ENCODE data around the gene LRRC53.

LRRC53 gene

GRCh38 chr1:74455390-74455789 lies 57.0 kb downstream of the LRRC53 start:
- POLR2A ChIA-PET (ENCODE audit: low non-redundant PET): no interaction called here
- no peak overlapping the region for H3K27ac ChIP-seq
- CTCF ChIA-PET: no interaction called here

DNA sequence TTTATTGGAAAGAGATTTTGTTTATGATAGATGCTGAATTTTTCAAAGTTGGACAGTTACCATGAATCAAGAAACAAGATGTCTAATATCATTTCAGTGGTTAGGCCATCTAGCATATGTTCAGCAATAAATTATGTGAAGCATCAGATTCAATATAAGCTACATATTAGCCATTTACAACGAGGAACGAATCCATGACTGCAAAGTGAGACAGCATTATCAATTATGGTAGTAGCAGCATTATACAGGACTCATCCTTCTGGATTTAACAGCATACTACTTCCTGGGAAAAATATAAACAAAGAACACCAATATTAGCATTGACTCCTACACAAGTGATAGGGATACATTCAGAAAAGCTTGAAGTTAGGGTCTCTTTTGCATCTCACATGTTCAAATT lies 59.1 kb downstream of the LRRC53 start:
- H3K27ac ChIP-seq: no peak overlapping the region
- TF ChIP-seq, protein P1, sequence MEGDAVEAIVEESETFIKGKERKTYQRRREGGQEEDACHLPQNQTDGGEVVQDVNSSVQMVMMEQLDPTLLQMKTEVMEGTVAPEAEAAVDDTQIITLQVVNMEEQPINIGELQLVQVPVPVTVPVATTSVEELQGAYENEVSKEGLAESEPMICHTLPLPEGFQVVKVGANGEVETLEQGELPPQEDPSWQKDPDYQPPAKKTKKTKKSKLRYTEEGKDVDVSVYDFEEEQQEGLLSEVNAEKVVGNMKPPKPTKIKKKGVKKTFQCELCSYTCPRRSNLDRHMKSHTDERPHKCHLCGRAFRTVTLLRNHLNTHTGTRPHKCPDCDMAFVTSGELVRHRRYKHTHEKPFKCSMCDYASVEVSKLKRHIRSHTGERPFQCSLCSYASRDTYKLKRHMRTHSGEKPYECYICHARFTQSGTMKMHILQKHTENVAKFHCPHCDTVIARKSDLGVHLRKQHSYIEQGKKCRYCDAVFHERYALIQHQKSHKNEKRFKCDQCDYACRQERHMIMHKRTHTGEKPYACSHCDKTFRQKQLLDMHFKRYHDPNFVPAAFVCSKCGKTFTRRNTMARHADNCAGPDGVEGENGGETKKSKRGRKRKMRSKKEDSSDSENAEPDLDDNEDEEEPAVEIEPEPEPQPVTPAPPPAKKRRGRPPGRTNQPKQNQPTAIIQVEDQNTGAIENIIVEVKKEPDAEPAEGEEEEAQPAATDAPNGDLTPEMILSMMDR (conservative IDR thresholded peaks at IDR 0.05; ENCODE audit: low read depth): no peak
- no peak for DNase-seq (ENCODE audit: low spot score)
- ChIA-PET POLR2A (ENCODE audit: low non-redundant PET) (no interaction called here), CTCF (no interaction called here)

More at GRCh38 chr1:74455390-74455789, 57.0 kb downstream of the LRRC53 start:
- TF ChIP-seq, protein P1 (conservative IDR thresholded peaks at IDR 0.05; ENCODE audit: low read depth): no peak
- no peak for DNase-seq (ENCODE audit: low spot score)

DNA sequence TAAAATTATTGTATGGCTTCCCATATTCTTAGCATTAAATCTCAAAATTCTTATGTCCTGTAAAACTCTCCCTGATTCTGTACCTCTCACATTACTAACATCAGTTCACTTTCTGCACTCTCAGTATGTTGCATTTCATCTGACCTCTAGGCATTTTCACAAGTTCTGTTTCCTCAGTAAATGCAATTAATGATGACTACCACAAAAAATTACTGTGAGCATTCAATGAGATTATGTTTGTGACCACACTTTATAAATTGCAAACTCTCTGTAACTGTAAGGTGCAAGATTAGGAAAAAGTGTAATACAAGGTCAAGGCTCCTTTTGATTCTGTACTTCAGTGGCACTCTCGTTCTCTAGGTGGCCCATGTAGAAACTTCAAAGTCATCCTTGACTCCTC lies 60.4 kb downstream of the LRRC53 start:
- TF ChIP-seq, protein P1 (conservative IDR thresholded peaks at IDR 0.05; ENCODE audit: low read depth): no peak
- H3K27ac ChIP-seq: no peak overlapping the region
- CTCF ChIA-PET: no interaction called here
- POLR2A ChIA-PET (ENCODE audit: low non-redundant PET): no interaction called here
- DNase-seq (ENCODE audit: low spot score): no peak

DNA sequence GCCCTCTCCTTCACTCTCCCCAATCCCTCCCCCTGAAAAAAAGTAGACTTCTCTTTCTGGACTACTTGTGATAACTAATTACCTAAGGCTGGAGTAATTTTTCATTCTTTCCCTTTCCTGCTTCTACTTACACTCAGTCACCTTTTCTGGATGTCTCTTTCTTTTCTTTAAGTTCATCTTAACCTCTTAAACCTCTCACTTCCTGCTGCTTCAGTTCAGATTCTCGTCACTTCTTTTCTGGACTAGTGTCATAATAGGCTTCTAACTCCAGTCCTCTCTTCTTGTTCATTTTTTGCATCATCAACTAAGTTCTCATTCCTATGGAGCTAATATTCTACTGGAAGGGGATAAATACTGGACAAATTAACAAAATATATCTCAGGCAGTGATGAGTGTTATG lies 75.4 kb downstream of the LRRC53 start:
- TF ChIP-seq, protein P1 (conservative IDR thresholded peaks at IDR 0.05; ENCODE audit: low read depth): no peak
- POLR2A ChIA-PET (ENCODE audit: low non-redundant PET): no interaction called here
- CTCF ChIA-PET: no interaction called here
- no peak overlapping the region for H3K27ac ChIP-seq
- DNase-seq (ENCODE audit: low spot score): no peak

- DNase-seq (ENCODE audit: low spot score): no peak
- ChIA-PET CTCF (no interaction called here), POLR2A (ENCODE audit: low non-redundant PET) (no interaction called here)
- H3K27ac ChIP-seq: no peak overlapping the region
- TF ChIP-seq, protein P1 (conservative IDR thresholded peaks at IDR 0.05; ENCODE audit: low read depth): no peak
Measured at GRCh38 chr1:74436078-74436477, 76.3 kb downstream of the LRRC53 start.

- POLR2A ChIA-PET (ENCODE audit: low non-redundant PET): no interaction called here
- CTCF ChIA-PET: no interaction called here
- H3K27ac ChIP-seq: no peak overlapping the region
- TF ChIP-seq, protein P1 (conservative IDR thresholded peaks at IDR 0.05; ENCODE audit: low read depth): no peak
- no peak for DNase-seq (ENCODE audit: low spot score)
Measured at GRCh38 chr1:74434321-74434720, 78.1 kb downstream of the LRRC53 start.

- TF ChIP-seq, protein P1 (conservative IDR thresholded peaks at IDR 0.05; ENCODE audit: low read depth): no peak
- H3K27ac ChIP-seq: no peak overlapping the region
- no peak for DNase-seq (ENCODE audit: low spot score)
- POLR2A ChIA-PET (ENCODE audit: low non-redundant PET): no interaction called here
- CTCF ChIA-PET: interaction anchor here (0.7 kb wide), 1 partner anchor 250 kb away, joined by 4 read pairs; no protein-coding TSS in a partner anchor
Measured at GRCh38 chr1:74432325-74432724, 80.1 kb downstream of the LRRC53 start.

Measured in RWPE1 (cell line).